SKM-1 treated with dmso at 0.1 percent for 144 hours (cell line): Measurements from ENCODE around the gene CLEC18B.
"Not testable (repeated sequence)": the region's sequence is repeated elsewhere in the genome, so short reads cannot be mapped to it uniquely, and the experiment has no call there.

Experiments used
- DNase-seq: peaks from one replicate; lab custom pipeline; 2025; ENCODE audit not compliant: unreplicated experiment; lab: John Stamatoyannopoulos, UW

The CLEC18B gene

GRCh38 chr16:74420612-74421481 is at the start of gene CLEC18B:
CLEC18B (minus strand) TSS chr16:74421478; CDS start chr16:74421270, 208 bp downstream.
- DNase-seq = not testable (repeated sequence)

DNA sequence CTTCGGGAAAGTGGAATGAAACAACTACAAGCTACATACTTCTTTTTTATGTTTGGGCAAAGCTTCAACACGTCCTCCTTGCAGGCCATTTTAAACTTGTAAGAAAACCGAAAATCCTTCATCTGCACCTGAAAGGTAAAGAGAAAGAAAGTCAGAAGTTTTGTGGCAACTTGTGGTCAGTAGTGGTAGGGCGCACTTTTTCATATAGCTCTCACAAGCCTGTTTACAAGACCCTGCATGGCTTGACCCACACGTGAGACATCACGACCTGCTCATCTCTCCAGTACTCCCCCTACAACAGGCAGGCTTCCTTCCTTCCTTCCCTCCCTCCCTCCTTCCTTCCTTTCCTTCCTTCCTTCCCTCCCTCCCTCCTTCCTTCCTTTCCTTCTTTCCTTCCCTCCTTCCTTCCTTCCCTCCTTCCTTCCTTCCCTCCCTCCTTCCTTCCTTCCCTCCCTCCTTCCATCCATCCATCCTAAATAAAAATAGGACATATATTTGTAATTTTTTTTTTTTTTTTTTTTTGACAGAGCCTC is 48.7 kb upstream of the CLEC18B start:
- DNase-seq = no peak

GRCh38 chr16:74468807-74469525 is 47.7 kb upstream of the CLEC18B start:
- no peak for DNase-seq

- no peak for DNase-seq
Measured at GRCh38 chr16:74466872-74467271, 45.6 kb upstream of the CLEC18B start.

- no peak for DNase-seq
Measured at GRCh38 chr16:74465851-74466685, 44.8 kb upstream of the CLEC18B start.

- no peak for DNase-seq
Measured at GRCh38 chr16:74465281-74465680, 44.0 kb upstream of the CLEC18B start.

DNA sequence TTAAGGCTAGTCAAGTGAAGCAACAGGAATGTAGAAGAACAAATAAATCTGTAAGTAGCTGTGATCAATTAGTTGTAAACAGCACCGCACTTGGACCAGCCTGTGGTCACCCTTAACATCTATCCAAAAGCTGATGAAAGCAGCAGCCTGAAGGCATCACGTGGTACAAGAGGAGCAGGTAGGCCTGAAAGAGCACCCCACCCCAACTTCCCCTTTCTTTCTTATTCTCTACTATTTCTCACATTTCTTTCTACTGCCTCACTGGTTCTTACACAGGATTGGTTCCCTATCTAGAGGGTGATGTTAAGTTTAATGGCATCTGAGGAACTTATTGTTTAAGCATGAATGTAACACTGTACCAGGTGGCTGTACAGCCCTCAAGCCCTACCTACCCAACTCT is 42.6 kb upstream of the CLEC18B start:
- DNase-seq = no peak

DNA sequence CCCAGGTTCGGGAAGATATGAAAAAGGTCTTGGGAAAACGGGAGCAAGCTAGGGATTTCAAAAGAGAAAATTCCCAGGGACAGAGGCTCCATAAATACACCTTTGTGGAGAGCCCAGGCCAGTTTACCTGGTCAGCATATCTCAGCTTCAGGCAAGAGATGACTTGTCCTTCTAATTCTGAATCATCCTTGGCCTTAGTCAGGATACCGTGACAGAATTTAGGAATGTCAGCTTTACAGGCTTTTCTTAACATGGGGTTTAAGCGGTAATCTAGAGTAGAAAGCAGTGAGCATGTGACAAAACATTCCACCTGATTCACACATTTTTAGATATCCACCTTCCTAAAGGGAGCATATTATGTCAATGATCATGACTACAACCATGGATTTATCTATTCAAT is 41.1 kb upstream of the CLEC18B start:
- DNase-seq = no peak

GRCh38 chr16:74461826-74462225 is 40.5 kb upstream of the CLEC18B start:
- DNase-seq = no peak

GRCh38 chr16:74460542-74460941 is 39.3 kb upstream of the CLEC18B start:
- no peak for DNase-seq

- DNase-seq = no peak
Measured at GRCh38 chr16:74456290-74456625, 35.0 kb upstream of the CLEC18B start.

GRCh38 chr16:74455619-74456289 is 34.5 kb upstream of the CLEC18B start:
- DNase-seq = no peak

- no peak for DNase-seq
Measured at GRCh38 chr16:74455213-74455612, 33.9 kb upstream of the CLEC18B start.

DNA sequence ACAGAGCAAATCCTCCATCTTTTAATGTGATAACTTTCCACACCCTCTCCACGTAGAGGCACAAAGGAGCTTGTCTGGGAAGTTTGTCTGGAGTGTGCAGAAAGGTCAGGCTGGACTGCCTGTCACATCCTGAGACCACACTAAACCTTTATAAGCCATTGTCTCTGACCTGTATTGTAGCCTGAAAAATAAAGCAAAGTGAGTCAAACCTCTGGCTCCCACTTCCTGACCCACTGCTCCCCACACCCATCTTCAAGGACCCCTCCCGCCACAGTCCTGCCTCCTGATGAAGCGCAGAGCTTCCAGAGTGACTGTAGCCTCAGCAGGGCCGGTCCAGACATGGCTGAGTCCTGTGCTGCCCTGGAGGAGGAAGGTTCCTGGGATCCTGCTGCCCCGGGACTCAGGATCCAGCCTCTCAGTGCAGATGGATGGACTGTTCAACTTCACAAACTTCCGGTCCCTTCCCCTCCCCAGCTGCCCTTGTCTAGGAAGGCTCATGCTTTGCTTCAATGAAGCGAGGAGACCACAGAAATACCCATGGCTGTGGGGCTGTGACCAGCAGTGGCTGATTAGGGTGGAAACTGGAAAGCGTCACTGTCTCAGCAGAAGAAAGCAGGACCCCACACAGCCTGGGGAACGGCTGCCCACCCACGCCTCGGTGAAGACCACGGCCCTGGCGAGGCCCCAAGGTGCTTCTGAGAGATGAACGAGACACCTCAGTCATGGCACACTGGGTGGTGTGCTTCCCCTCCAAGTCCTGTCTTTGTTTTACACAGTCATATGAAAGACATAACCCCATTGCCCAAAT is 30.9 kb upstream of the CLEC18B start:
- DNase-seq = no peak

GRCh38 chr16:74450967-74451760 is 29.9 kb upstream of the CLEC18B start:
- no peak for DNase-seq

DNA sequence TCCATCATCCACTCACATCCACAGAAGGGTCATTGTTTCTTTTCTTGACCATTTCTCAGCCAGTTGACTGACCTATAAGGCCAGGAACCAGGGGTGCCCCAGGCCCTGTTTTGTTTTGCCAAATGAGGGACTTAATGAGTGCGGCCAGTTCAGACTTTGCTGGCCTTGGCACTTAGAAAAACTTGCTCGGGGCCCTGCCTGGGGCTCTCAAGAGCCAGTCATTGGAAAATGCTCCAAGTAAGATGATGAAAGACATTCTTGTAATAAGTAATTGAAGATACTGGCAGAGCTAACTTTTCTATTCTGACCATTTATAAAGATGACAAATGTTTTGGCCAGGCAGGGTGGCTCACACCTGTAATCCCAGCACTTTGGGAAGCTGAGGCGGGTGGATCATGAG is 29.0 kb upstream of the CLEC18B start:
- no peak for DNase-seq

DNA sequence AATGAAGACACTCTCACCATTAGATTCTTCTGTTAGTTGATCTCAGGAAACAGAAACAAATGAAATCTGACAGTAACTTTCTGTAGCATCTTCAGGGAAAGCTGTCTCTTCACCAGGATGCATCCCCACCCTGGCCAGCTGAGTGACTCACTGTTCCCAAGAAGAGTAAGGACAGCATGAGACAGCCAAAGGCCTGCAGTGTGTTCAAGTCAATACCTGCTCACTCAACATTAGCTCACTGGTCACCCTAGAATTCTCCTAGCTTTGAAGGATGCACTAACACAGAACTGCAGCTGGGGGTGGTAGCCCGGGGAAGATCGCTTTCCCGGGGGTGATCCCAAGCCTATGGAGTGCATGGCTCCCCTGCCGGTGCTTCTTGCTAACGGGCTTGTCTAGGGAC is 28.2 kb upstream of the CLEC18B start:
- DNase-seq = no peak

DNA sequence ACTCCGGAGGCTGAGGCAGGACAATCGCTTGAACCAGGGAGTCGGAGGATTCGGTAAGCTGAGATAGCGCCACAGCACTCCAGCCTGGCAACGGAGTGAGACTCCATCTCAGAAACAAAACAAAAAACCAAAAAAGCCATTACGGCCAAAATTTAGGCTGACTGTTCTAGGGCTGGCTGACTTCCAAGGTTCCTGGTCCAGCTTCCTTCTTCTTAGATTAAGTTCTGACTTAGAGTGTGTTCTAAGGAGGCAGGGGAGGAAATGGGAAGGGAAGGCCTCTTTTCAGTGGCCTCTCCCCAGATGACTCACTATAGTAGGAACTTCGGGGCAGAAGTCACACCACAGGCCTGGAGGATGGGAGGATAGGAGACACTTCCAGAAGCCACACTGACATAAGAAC is 27.7 kb upstream of the CLEC18B start:
- no peak for DNase-seq

GRCh38 chr16:74447578-74447977 is 26.3 kb upstream of the CLEC18B start:
- DNase-seq = no peak
